IMR-90 (cell line): ENCODE measurements around the gene C10orf67. TPM values are rescaled to one million over a fixed set of nuclear protein-coding genes. Genes with fewer than 3 reads are reported as not detected.

Source experiments
- ATAC-seq: fragments of 200-7000 bp; cut with Tn5 transposase; 2 replicates; pipeline ENCODE4 v1.9.1; 2020; ENCODE audit warnings: low read depth, mild to moderate bottlenecking, moderate library complexity
- BruUV-seq: library from RNA; stranded (reverse); fragments of 400-500 nt; replicated peaks from 2 replicates; lab custom pipeline; 2021; lab: Mats Ljungman, UMichigan
- CTCF ChIA-PET: fragments of 300-600 bp; formaldehyde crosslinking; extraction: SDS; loops from one replicate; lab custom pipeline; 2021; ENCODE audit warnings: antibody characterized with exemption; lab: Yijun Ruan, JAX
- POLR2A ChIA-PET: fragments of 300-600 bp; sonication (Branson Sonifier 250); formaldehyde crosslinking; loops from one replicate; lab custom pipeline; 2022; ENCODE audit warnings: antibody characterized with exemption; ENCODE audit not compliant: unreplicated experiment; lab: Charles Lee
- DNase-seq: peaks from one replicate; pipeline ENCODE4 v3.0.0; 2013
- H2AFZ ChIP-seq: replicated peaks from 2 replicates; pipeline ENCODE3; 2013; ENCODE audit warnings: low read length, mild to moderate bottlenecking; ENCODE audit not compliant: poor library complexity
- H2AK5ac ChIP-seq: 2 replicates; pipeline ENCODE4 v1.6.1; 2013; ENCODE audit warnings: low read depth, low read length, inconsistent platforms
- H2AK9ac ChIP-seq: replicated peaks from 2 replicates; pipeline ENCODE3; 2013; ENCODE audit warnings: mild to moderate bottlenecking, low read depth, low read length, moderate library complexity; ENCODE audit not compliant: poor library complexity
- H2BK120ac ChIP-seq: 2 replicates; pipeline ENCODE4 v1.6.1; 2013; ENCODE audit warnings: low read depth, low read length, inconsistent platforms
- H2BK15ac ChIP-seq: 3 replicates; pipeline ENCODE4 v1.6.1; 2013; ENCODE audit warnings: low read depth, low read length, inconsistent platforms
- H2BK20ac ChIP-seq: 2 replicates; pipeline ENCODE4 v1.6.1; 2013; ENCODE audit warnings: low read depth, mild to moderate bottlenecking, inconsistent platforms, low read length, moderate library complexity
- H2BK5ac ChIP-seq: 2 replicates; pipeline ENCODE4 v1.6.1; 2013; ENCODE audit warnings: mild to moderate bottlenecking, low read depth, low read length, inconsistent platforms; ENCODE audit not compliant: poor library complexity, severe bottlenecking
- H3K14ac ChIP-seq: replicated peaks from 2 replicates; pipeline ENCODE4 v1.6.1; 2013; ENCODE audit warnings: low read depth, low read length, inconsistent platforms
- H3K18ac ChIP-seq: 2 replicates; pipeline ENCODE4 v1.6.1; 2013; ENCODE audit warnings: low read depth, low read length, control low read depth
- H3K23ac ChIP-seq: 2 replicates; pipeline ENCODE4 v1.6.1; 2013; ENCODE audit warnings: low read depth, low read length, inconsistent platforms
- H3K27ac ChIP-seq: 2 replicates; pipeline ENCODE4 v1.5.1; 2013; ENCODE audit warnings: mild to moderate bottlenecking, control low read depth, low read length; ENCODE audit not compliant: insufficient read depth
- H3K27me3 ChIP-seq: 2 replicates; pipeline ENCODE4 v1.6.1; 2013; ENCODE audit warnings: low read length; ENCODE audit not compliant: control insufficient read depth, insufficient read depth
- H3K36me3 ChIP-seq: 2 replicates; pipeline ENCODE4 v1.6.1; 2013; ENCODE audit warnings: low read length, mixed read lengths; ENCODE audit not compliant: control insufficient read depth, insufficient read depth
- H3K4ac ChIP-seq: 2 replicates; pipeline ENCODE4 v1.6.1; 2013; ENCODE audit warnings: low read depth, low read length, inconsistent platforms
- H3K4me1 ChIP-seq: 2 replicates; pipeline ENCODE4 v1.6.1; 2013; ENCODE audit warnings: low read length, mixed read lengths; ENCODE audit not compliant: control insufficient read depth, insufficient read depth
- H3K4me2 ChIP-seq: 2 replicates; pipeline ENCODE4 v1.6.1; 2013; ENCODE audit warnings: low read depth, mild to moderate bottlenecking, control low read depth, low read length, moderate library complexity
- H3K4me3 ChIP-seq: 2 replicates; pipeline ENCODE4 v1.5.1; 2013; ENCODE audit warnings: low read depth, mild to moderate bottlenecking, control low read depth, low read length, moderate library complexity; ENCODE audit not compliant: insufficient read depth
- H3K56ac ChIP-seq: 2 replicates; pipeline ENCODE4 v1.6.1; 2013; ENCODE audit warnings: low read length, inconsistent platforms; ENCODE audit not compliant: insufficient read depth; ENCODE audit errors: extremely low read depth
- H3K79me1 ChIP-seq, 2 experiments: 2 replicates each; pipeline ENCODE4 v1.6.1; 2013; ENCODE audit warnings: low read length in 2 of 2, inconsistent platforms in 1 of 2, low read depth in 1 of 2
- H3K9ac ChIP-seq: 2 replicates; pipeline ENCODE4 v1.6.1; 2013; ENCODE audit warnings: low read depth, low read length, control low read depth
- H3K9me1 ChIP-seq: 2 replicates; pipeline ENCODE4 v1.6.1; 2013; ENCODE audit warnings: low read length, inconsistent platforms; ENCODE audit not compliant: insufficient read depth
- H3K9me3 ChIP-seq: 2 replicates; pipeline ENCODE4 v1.6.1; 2013; ENCODE audit warnings: low read length; ENCODE audit not compliant: control insufficient read depth, insufficient read depth
- H4K20me1 ChIP-seq: 2 replicates; pipeline ENCODE4 v1.6.1; 2013; ENCODE audit warnings: low read length, inconsistent platforms; ENCODE audit not compliant: insufficient read depth
- H4K5ac ChIP-seq: 2 replicates; pipeline ENCODE4 v1.6.1; 2013; ENCODE audit warnings: mild to moderate bottlenecking, low read depth, low read length, control low read depth
- H4K8ac ChIP-seq, 2 experiments: 2 replicates each; pipeline ENCODE4 v1.6.1; 2013; ENCODE audit warnings: low read depth in 2 of 2, low read length in 2 of 2, control low read depth in 1 of 2, inconsistent platforms in 1 of 2
- H4K91ac ChIP-seq: 2 replicates; pipeline ENCODE4 v1.6.1; 2013; ENCODE audit warnings: low read depth, low read length, inconsistent platforms; ENCODE audit not compliant: insufficient read depth
- BHLHE40 ChIP-seq: fragments of 150-350 bp; IDR thresholded peaks from 2 replicates; pipeline ENCODE4 v1.6.1; 2016; ENCODE audit warnings: mild to moderate bottlenecking, low read depth, low read length
- CEBPB ChIP-seq: IDR thresholded peaks from 2 replicates; pipeline ENCODE4 v1.6.1; 2012; ENCODE audit warnings: low read depth, low read length, improper control_type of control experiment
- CHD1 ChIP-seq: IDR thresholded peaks from 2 replicates; pipeline ENCODE4 v1.6.1; 2012; ENCODE audit warnings: low read depth, low read length, improper control_type of control experiment
- CTCF ChIP-seq: conservative IDR thresholded peaks from 2 replicates; pipeline ENCODE4 v1.5.1; 2012; ENCODE audit warnings: mild to moderate bottlenecking, low read depth, low read length, improper control_type of control experiment
- ELK1 ChIP-seq: fragments of 150-350 bp; IDR thresholded peaks from 2 replicates; pipeline ENCODE4 v1.6.1; 2016; ENCODE audit warnings: low read depth, mild to moderate bottlenecking, low read length, moderate library complexity, borderline replicate concordance
- FOS ChIP-seq: fragments of 150-350 bp; IDR thresholded peaks from 2 replicates; pipeline ENCODE4 v1.6.1; 2016; ENCODE audit warnings: low read depth, low read length
- MAFK ChIP-seq: IDR thresholded peaks from 2 replicates; pipeline ENCODE4 v1.6.1; 2012; ENCODE audit warnings: low read depth, low read length, improper control_type of control experiment
- MAZ ChIP-seq: IDR thresholded peaks from 2 replicates; pipeline ENCODE4 v1.6.1; 2012; ENCODE audit warnings: low read depth, mild to moderate bottlenecking, low read length, improper control_type of control experiment, moderate library complexity, borderline replicate concordance
- NFE2L2 ChIP-seq: fragments of 150-350 bp; IDR thresholded peaks from 2 replicates; pipeline ENCODE4 v1.6.1; 2016; ENCODE audit warnings: low read depth, mild to moderate bottlenecking, low read length
- POLR2A ChIP-seq: IDR thresholded peaks from 2 replicates; pipeline ENCODE4 v1.6.1; 2012; ENCODE audit warnings: mild to moderate bottlenecking, low read depth, low read length
- RAD21 ChIP-seq: IDR thresholded peaks from 2 replicates; pipeline ENCODE4 v1.6.1; 2012; ENCODE audit warnings: low read length, improper control_type of control experiment
- RCOR1 ChIP-seq: IDR thresholded peaks from 2 replicates; pipeline ENCODE4 v1.6.1; 2012; ENCODE audit warnings: mild to moderate bottlenecking, low read length, improper control_type of control experiment; ENCODE audit not compliant: insufficient replicate concordance
- RFX5 ChIP-seq: IDR thresholded peaks from 2 replicates; pipeline ENCODE4 v1.8.0; 2012; ENCODE audit warnings: low read depth, mild to moderate bottlenecking, low read length, moderate library complexity
- SMC3 ChIP-seq: fragments of 150-350 bp; IDR thresholded peaks from 2 replicates; pipeline ENCODE4 v1.6.1; 2016; ENCODE audit warnings: low read depth, mild to moderate bottlenecking, antibody characterized with exemption, low read length, moderate library complexity
- WGBS, 2 experiments: methylation state at CpG; one replicate each; pipeline versions ENCODE4 v1.1.5 to v1.1.7; 2013; ENCODE audit warnings: missing lambda C conversion rate in 2 of 2; ENCODE audit not compliant: insufficient read length in 1 of 2; ENCODE audit errors: extremely low coverage in 2 of 2; 5-methylcytosine and 5-hydroxymethylcytosine counted together
- dilution Hi-C: fragments of 300-500 bp; cut with HindIII; formaldehyde crosslinking; loops from one replicate; pipeline ENCODE4 v1.14.3; 2018; ENCODE audit warnings: low sequenced_read_pairs; ENCODE audit not compliant: unreplicated experiment
- in situ Hi-C: fragments of 300-500 bp; cut with MboI; formaldehyde crosslinking; loops from 3 replicates; pipeline ENCODE4 v1.14.3; 2019; ENCODE audit warnings: low sequenced_read_pairs, inconsistent platforms, mixed read lengths
- intact Hi-C: fragments of 100-400 bp; cut with micrococcal nuclease; formaldehyde crosslinking; loops from 2 replicates; pipeline ENCODE4 v1.10.0; 2022
- polyA plus RNA-seq, 3 experiments: library from polyadenylated mRNA; depleted of rRNA; stranded (reverse); fragments of >200 nt; gene quantifications; 2 replicates each; pipeline ENCODE4 v1.2.3, GENCODE V29; 2012; ENCODE audit warnings: low replicate concordance in 1 of 3
- total RNA-seq: library from RNA; depleted of rRNA; stranded (reverse); fragments of >200 nt; gene quantifications from 2 replicates; pipeline ENCODE4 v1.2.3, GENCODE V29; 2012

Gene C10orf67
- total and polyA plus RNA-seq, 2 of the 4 experiments (the other 2 are of a cell fraction), result 0.15 to 0.18 TPM

- TF ChIP-seq ELK1, result no peak
- TF ChIP-seq POLR2A, result no peak
Measured at GRCh38 chr10:23203369-23204325, 140.9 kb downstream of the C10orf67 start (continued).

GRCh38 chr10:23202779-23203178 lies 141.8 kb downstream of the C10orf67 start:
- Histone ChIP-seq H3K4me1 (no peaks in the 10 kb centered on the region), H3K4ac (no peak overlapping the region), H2BK120ac (no peak overlapping the region), H4K20me1 (no peaks in the 10 kb centered on the region), H2AFZ (no peak overlapping the region), H3K14ac (no peak overlapping the region), H3K9me1 (no peaks in the 10 kb centered on the region), H3K36me3 (no peaks in the 10 kb centered on the region), H3K4me2 (no peak overlapping the region), H3K4me3 (no peak overlapping the region), H3K18ac (no peak overlapping the region), H3K23ac (no peak overlapping the region), H2BK20ac (no peak overlapping the region), H2AK9ac (no peak overlapping the region), H4K91ac (no peak overlapping the region), H3K27ac (no peak overlapping the region), H3K56ac (no peak overlapping the region), H3K79me1 (no peaks in the 10 kb centered on the region), H3K9me3 (no peaks in the 10 kb centered on the region), H3K27me3 (peaks cover 30% of the 10 kb centered on the region), H3K9ac (no peak overlapping the region), H2AK5ac (no peak overlapping the region), H2BK5ac (no peak overlapping the region), H4K5ac (no peak overlapping the region), H4K8ac (no peak overlapping the region), H2BK15ac (no peak overlapping the region)
- BruUV-seq, result no TSS peak
- DNase-seq (no peak), ATAC-seq (no peak)
- in situ Hi-C loops, result no loop called here
- ChIA-PET CTCF (interaction anchor here (0.6 kb wide), 1 partner anchor 10 kb away, joined by 5 read pairs; no protein-coding TSS in a partner anchor), POLR2A (no interaction called here)
- dilution Hi-C loops, result no loop called here
- no CpG with 5 or more reads among the region's 3 CpGs for WGBS, 2 experiments
- intact Hi-C loops, result no loop called here
- TF ChIP-seq CTCF, result no peak
- no peak for TF ChIP-seq RAD21
- no peak for TF ChIP-seq RFX5
- TF ChIP-seq POLR2A, result no peak
- no peak for TF ChIP-seq MAZ
- TF ChIP-seq CEBPB, result no peak
- TF ChIP-seq BHLHE40, result no peak
- no peak for TF ChIP-seq MAFK
- TF ChIP-seq SMC3, result no peak
- no peak for TF ChIP-seq RCOR1
- no peak for TF ChIP-seq FOS
- TF ChIP-seq CHD1, result no peak
- no peak for TF ChIP-seq NFE2L2
